Neural crest cell (in vitro differentiated cells): Measurements from ENCODE around the gene SPSB3. TPM values are rescaled to one million over a fixed set of nuclear protein-coding genes. Genes with fewer than 3 reads are reported as not detected.
"Not testable (repeated sequence)": the region's sequence is repeated elsewhere in the genome, so short reads cannot be mapped to it uniquely, and the experiment has no call there.

Source experiments
- DNase-seq: peaks from one replicate; pipeline ENCODE4 v3.0.0; 2021; ENCODE audit warnings: low read depth, mixed read lengths, low spot score
- H3K27ac Mint-ChIP-seq: one replicate; pipeline ENCODE4 v1.8.0; 2021; ENCODE audit warnings: mild to moderate bottlenecking, mixed read lengths; ENCODE audit not compliant: unreplicated experiment
- H3K27me3 Mint-ChIP-seq: 2 replicates; pipeline ENCODE4 v1.8.0; 2021; ENCODE audit warnings: low read depth, mild to moderate bottlenecking, mixed read lengths
- H3K36me3 Mint-ChIP-seq: 2 replicates; pipeline ENCODE4 v1.8.0; 2021; ENCODE audit warnings: low read depth, mild to moderate bottlenecking, mixed read lengths
- H3K4me1 Mint-ChIP-seq: 2 replicates; pipeline ENCODE4 v1.8.0; 2021; ENCODE audit warnings: mixed read lengths
- H3K4me3 Mint-ChIP-seq: one replicate; pipeline ENCODE4 v1.8.0; 2021; ENCODE audit warnings: mild to moderate bottlenecking, mixed read lengths
- H3K9me3 Mint-ChIP-seq: 2 replicates; pipeline ENCODE4 v1.8.0; 2021; ENCODE audit warnings: mixed read lengths
- CTCF ChIP-seq: fragments of 200-600 bp; sonication (generic); conservative IDR thresholded peaks from 2 replicates; pipeline ENCODE4 v1.5.0; 2021; ENCODE audit warnings: antibody characterized with exemption, mild to moderate bottlenecking
- total RNA-seq: library from RNA; stranded (reverse); gene quantifications from 2 replicates; pipeline ENCODE4 v1.2.1, GENCODE V29; 2021

SPSB3 gene
- total RNA-seq, 1 donor from 2014 or later: 23.8 TPM

- no peaks in the 10 kb centered on the region for H3K27me3 Mint-ChIP-seq
- no peaks in the 10 kb centered on the region for H3K4me1 Mint-ChIP-seq
- no peak for TF ChIP-seq CTCF
- no peaks in the 10 kb centered on the region for H3K9me3 Mint-ChIP-seq
- DNase-seq: no peak
- no peak overlapping the region for H3K4me3 Mint-ChIP-seq
- H3K36me3 Mint-ChIP-seq: peaks cover 11% of the 10 kb centered on the region
- H3K27ac Mint-ChIP-seq: no peak overlapping the region
These were observed 25.3 kb upstream of the SPSB3 start for GRCh38 chr16:1807626-1808025.

- no peaks in the 10 kb centered on the region for H3K4me1 Mint-ChIP-seq
- TF ChIP-seq CTCF: no peak
- DNase-seq: no peak
- no peaks in the 10 kb centered on the region for H3K27me3 Mint-ChIP-seq
- H3K9me3 Mint-ChIP-seq: no peaks in the 10 kb centered on the region
- peaks cover 19% of the 10 kb centered on the region for H3K36me3 Mint-ChIP-seq
- no peak overlapping the region for H3K27ac Mint-ChIP-seq
- H3K4me3 Mint-ChIP-seq: no peak overlapping the region
These were observed 18.3 kb upstream of the SPSB3 start for GRCh38 chr16:1800701-1801100.

- not testable (repeated sequence) for H3K27me3 Mint-ChIP-seq, H3K4me1 Mint-ChIP-seq, DNase-seq, H3K27ac Mint-ChIP-seq, H3K4me3 Mint-ChIP-seq, H3K9me3 Mint-ChIP-seq
- H3K36me3 Mint-ChIP-seq: peaks cover 16% of the 10 kb centered on the region
These were observed 16.9 kb upstream of the SPSB3 start for GRCh38 chr16:1799263-1799662.

- no peak for DNase-seq
- Mint-ChIP-seq H3K4me3 (no peak overlapping the region), H3K36me3 (peaks cover 14% of the 10 kb centered on the region), H3K27me3 (no peaks in the 10 kb centered on the region), H3K9me3 (no peaks in the 10 kb centered on the region), H3K27ac (no peak overlapping the region), H3K4me1 (no peaks in the 10 kb centered on the region)
- no peak for TF ChIP-seq CTCF
These were observed 12.7 kb upstream of the SPSB3 start for GRCh38 chr16:1794908-1795666.

- Mint-ChIP-seq H3K27ac (no peak overlapping the region), H3K4me3 (no peak overlapping the region), H3K9me3 (no peaks in the 10 kb centered on the region), H3K27me3 (no peaks in the 10 kb centered on the region), H3K36me3 (peaks cover 11% of the 10 kb centered on the region), H3K4me1 (no peaks in the 10 kb centered on the region)
- DNase-seq: no peak
- TF ChIP-seq CTCF: no peak
These were observed 12.0 kb upstream of the SPSB3 start for GRCh38 chr16:1794221-1794871.

- no peak for DNase-seq
- H3K36me3 Mint-ChIP-seq: peaks cover 6% of the 10 kb centered on the region
- H3K4me1 Mint-ChIP-seq: no peaks in the 10 kb centered on the region
- no peak for TF ChIP-seq CTCF
- H3K27ac Mint-ChIP-seq: no peak within 1 kb of the TSS
- no peak within 1 kb of the TSS for H3K4me3 Mint-ChIP-seq
- no peaks in the 10 kb centered on the region for H3K9me3 Mint-ChIP-seq
- H3K27me3 Mint-ChIP-seq: no peaks in the 10 kb centered on the region
These were observed 11.3 kb upstream of the SPSB3 start, which contains the start of gene IGFALS for GRCh38 chr16:1793578-1794220. TSS of gene IGFALS (minus strand) at chr16:1793705. CDS start at chr16:1793652, 53 bp downstream.
